ENCODE measurements around the gene SCO2.

DNA sequence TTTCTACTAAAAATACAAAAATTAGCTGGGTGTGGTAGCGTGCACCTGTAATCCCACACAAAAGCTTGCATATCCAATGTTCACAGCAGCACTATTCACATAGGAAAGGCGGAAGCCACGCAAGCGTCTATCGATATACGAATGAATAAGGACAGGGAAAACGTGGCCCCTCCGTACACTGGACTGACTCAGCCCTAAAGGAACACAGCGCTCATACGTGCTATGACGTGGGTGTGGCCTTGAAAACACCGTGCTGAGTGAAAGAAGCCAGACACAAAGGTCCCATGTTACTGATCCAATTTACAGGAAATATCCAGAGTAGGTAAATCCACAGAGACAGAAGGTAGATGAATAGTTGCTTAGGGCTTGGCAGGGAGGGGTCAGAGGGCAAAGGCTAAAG, 24.9 kb downstream of the SCO2 start:
- TF ChIP-seq, protein P1, sequence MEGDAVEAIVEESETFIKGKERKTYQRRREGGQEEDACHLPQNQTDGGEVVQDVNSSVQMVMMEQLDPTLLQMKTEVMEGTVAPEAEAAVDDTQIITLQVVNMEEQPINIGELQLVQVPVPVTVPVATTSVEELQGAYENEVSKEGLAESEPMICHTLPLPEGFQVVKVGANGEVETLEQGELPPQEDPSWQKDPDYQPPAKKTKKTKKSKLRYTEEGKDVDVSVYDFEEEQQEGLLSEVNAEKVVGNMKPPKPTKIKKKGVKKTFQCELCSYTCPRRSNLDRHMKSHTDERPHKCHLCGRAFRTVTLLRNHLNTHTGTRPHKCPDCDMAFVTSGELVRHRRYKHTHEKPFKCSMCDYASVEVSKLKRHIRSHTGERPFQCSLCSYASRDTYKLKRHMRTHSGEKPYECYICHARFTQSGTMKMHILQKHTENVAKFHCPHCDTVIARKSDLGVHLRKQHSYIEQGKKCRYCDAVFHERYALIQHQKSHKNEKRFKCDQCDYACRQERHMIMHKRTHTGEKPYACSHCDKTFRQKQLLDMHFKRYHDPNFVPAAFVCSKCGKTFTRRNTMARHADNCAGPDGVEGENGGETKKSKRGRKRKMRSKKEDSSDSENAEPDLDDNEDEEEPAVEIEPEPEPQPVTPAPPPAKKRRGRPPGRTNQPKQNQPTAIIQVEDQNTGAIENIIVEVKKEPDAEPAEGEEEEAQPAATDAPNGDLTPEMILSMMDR (IDR thresholded peaks at IDR 0.05): no peak
- TF ChIP-seq POLR2A (IDR thresholded peaks at IDR 0.05): no peak

All from heart left ventricle (tissue), 13 donors.